ENCODE results near the gene ABT1. TPM values are rescaled to one million over a fixed set of nuclear protein-coding genes. Genes with fewer than 3 reads are reported as not detected.

The ABT1 gene
- total RNA-seq, 1 donor from 2014 or later, result 14.8 TPM

DNA sequence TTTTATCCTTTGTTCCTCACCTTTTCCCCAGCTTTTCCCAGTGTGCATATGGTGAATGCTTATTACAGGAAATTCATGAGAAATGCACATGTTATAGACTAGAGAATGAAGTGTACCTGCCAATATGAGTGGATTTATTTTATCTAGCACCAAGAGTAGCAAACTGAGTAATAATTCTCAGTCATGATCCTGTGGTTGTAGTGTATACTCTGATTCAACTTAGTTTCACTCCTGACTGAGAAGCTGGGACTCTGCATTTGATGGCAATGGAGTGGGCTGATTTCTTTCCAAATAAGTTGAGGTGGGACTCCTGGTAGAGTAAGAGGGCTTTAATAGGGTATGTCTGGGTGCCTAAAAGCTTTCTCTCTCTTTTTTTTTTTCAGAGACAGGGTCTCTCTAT lies 4.0 kb downstream of the ABT1 start:
- DNase-seq (ENCODE audit: extremely low read depth, low read depth, low spot score), result no peak

DNA sequence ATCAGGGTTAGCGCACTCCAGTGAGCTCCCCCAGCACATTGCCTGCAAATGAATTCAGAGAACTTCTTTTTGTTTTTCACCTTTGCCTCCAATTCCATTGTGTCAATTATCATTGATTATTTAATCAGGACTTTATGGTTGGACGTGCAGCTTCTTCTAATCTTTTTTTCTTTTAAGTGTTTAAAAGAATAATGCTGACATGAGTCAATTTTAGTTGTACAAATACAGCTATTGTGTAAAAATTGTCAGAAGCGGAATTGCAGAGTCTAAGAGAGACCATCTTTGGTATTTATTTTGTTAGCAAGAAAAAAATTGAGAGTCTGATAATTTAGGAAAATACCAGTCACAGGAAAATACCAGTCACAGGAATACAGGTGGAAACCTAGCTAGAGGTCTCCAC lies 5.5 kb downstream of the ABT1 start:
- DNase-seq (ENCODE audit: extremely low read depth, low read depth, low spot score), result no peak

DNA sequence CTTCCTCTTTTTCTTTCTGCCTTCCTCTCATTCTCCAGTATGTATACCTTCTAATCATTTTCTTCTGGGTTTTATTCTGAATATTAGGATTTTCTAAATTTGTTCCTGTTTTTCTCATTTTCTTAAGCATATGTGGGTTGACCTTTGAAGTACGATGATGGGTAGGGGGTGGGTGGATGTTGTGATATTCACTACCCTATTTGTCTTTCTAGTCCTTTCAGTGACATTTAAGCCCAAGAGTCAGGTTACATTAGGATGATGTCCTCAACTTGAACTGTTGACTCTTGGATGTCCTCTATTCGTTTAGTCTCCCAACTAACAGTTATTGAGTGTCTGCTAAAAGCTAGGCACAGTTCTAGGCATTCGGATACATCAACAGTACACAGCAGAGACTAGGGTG lies 7.3 kb downstream of the ABT1 start:
- no peak for DNase-seq (ENCODE audit: extremely low read depth, low read depth, low spot score)

DNA sequence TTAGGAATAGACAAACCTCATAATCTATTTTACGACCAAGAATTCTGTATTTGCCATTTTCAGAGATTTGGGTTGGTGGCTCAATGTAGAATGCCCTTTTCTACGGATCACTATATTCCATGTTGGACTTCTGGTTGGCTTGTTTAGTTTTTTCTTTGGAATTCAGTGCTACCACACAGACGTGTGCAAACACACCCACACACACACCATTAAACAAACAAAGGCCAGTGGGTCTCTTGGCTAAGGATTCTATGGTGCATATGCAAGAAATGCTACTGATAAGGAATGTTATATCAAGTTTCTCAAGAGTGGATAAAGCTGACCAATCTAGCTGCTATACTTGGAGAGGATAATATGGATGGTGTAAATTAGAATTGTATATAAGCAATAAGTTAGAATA lies 8.0 kb downstream of the ABT1 start:
- DNase-seq (ENCODE audit: extremely low read depth, low read depth, low spot score), result no peak

DNA sequence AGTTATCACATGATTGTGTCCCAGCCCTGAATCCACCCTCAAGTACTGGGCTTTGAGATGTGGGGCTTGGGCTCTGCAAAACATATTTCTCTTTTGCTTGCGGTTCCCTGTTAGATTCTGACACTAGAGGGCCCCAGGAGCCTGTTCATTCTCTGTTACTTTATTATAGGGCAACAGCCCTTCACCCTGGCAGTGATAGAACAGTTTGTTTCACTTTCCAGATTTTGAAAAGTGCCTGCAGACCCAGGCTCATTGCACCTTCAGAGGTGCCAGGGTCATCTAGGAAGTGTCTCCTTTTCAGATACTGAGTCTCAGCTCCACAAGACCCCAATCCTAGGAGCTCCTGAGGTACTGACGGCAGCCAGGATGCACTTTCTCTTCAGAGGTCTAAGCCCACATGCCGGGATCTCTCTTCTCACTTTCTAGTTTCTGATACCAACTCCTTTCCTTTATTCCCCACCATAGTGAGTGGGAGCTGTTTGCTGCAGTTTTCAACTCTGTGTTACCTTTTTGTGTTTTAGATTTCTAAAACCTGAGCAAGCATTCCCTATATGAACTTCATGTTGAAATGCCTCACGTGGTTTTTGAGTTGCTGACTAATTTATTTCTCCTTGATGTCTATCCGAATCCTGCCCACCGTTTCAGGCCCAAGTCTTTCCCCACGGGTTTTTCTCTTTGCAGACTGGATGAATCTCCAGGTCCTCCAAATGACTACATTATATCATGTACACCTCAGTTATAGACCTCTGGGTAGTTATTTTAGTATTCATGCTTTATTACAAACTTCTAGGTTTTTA lies 10.9 kb downstream of the ABT1 start:
- DNase-seq (ENCODE audit: extremely low read depth, low read depth, low spot score), result no peak

DNA sequence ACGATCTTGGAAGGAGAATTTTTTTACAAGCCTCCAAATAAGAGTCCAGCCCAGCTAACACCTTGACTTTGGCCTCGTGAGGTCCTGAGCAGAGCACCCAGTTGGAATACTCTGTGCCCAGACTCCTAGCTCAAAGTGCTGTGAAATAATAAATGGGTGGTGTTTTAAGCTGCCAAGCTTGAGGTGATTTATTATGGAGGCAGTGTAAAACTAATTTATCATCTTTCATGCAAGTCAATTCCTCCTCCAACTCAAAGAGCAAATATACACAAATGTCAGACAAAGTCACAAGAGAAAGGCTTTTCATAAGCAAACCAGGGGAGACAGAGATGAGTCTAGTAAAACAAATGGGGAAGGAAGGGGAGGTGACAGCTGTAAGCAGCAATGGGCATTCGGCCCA lies 12.7 kb downstream of the ABT1 start:
- DNase-seq (ENCODE audit: extremely low read depth, low read depth, low spot score), result no peak

DNA sequence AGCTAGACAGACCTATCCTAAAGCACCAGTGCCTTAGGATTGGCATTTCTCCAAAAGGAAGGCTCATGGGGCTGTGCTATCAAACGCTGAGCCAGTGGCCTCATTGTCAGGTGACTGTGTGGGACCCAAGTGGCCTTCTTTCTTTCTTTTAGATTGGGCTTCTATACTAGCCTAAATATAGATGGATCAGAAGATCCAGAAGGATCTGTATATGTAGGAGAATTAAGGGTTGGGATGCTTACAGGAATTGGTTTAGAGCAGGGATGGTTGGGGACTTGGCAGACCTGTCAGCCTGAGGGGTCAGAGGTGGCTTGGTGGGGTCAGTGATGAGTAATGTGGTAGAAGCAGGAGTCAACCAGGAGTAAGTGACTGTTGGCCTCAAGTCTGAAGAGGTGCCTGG lies 14.8 kb downstream of the ABT1 start:
- no peak for DNase-seq (ENCODE audit: extremely low read depth, low read depth, low spot score)

DNA sequence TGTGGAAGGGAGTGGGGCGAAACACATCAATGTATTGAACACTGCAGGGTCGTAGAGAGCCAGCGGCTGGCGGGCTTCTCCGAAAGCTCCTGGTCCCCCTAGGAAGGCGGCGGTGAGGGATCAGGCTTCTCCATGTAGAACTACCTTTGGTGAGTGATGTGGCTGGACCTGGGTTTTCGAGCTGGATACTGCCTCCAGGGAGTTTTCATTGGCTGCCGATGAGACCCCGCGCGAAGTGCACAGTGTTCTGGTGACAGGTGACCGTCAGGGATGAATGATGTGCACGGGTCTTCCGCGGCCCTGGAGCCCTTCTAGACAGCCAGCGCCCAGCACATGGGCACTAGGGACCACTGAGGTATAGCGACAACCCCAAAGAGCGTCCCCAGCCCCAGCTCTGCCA lies 16.4 kb downstream of the ABT1 start:
- no peak for DNase-seq (ENCODE audit: extremely low read depth, low read depth, low spot score)

DNA sequence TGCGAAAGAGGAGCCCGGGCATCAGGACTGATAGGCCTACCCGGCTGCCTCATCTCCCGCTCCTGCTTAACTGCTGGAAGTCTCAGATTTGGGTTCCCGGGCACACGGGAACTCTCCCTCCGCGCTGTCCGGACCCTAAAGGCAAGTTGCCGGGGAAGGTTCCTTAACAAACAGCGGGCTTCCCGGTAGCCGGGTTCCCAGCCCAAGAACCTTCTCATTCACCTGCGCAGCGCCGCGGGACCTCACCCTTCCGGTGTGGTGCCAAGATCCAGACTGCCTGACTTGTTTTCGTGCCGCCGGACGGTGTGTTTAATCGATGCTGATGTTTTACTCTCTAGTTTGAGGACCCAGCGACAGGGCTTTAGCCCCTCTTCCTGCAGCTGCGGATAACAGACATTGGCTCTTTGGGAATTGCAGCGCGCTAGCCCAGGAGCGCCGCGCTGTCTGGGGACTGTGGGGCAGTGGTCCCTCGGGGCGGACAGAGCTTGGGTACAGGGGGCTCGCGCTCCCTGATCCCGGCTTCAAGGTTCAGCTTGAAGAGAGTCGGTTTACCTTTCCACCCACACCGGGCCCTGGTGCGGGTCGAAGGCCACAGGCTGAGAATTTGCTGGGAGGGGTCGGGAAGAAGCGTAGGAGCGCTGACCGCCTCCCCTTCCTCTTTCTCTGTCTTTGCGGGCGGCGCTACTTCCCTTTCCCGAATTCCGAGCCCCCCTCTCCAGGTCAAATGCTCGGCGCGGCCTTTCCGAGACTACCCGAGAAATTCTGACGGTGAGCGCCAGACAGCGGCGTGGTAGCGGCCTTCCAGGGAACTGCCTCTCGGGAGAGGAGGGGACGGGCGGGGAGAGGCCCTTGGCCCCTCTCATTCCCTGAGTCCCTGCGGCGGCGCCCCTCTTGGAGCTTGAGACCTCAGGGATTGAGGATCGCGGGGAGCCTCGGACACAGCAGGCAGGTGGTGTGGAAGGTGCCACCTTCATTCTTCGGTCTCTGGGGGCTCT lies 17.2 kb downstream of the ABT1 start:
- no peak for DNase-seq (ENCODE audit: extremely low read depth, low read depth, low spot score)

DNA sequence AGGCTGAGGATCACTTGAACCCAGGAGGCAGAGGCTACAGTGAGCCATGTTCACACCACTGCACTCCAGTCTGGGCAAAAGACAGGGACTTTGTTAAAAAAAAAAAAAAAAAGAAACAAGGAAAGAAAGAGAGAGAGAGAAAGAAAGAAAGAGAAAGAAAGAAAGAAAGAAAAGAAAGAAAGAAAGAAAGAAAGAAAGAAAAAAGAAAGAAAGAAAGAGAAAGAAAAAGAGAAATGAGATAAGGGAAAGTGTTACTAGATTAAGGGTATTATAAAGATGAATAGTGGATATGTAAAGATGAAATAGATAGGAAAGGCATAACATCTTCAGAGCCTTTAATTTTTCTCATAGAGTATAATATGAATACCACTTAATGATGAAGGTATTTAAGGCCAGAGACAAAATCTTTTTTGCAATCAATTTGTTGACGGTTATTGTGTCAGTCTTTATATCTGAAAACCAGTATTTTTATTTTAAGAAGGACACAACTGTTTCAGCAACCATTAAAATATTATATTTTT lies 26.6 kb downstream of the ABT1 start:
- no peak for DNase-seq (ENCODE audit: extremely low read depth, low read depth, low spot score)

DNA sequence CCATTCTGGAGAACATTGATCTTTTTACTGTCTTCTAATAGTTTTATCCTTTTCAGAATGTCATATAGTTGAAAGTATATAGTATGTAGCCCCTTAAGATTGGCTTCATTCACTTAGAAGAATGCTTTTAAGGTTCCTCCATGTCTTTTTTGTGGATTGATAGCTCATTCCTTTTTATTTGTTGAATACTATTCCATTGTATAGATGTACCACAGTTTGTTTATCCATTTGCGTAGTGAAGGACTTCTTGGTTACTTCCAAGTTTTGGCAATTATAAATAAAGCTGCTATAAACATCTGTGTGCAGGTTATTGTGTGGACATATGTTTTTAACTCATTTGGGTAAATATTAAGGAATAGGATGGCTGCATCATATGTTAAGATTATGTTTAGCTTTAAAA lies 27.8 kb downstream of the ABT1 start:
- DNase-seq (ENCODE audit: extremely low read depth, low read depth, low spot score), result no peak

DNA sequence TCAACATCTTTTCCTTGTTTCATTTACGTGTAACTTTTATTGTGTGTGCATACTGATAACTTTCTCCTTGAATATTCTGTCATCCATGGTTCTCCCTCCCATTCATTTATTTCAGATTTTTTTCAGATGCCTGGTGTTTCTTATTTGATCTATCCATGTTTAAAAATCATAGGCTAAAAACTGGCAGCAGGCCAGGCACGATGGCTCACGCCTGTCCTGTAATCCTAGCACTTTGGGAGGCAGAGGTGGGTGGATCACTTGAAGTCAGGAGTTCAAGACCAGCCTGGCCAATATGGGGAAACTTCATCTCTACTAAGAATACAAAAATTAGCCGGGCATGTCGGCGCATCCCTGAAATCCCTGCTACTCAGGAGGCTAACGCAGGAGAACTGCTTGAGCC lies 31.1 kb downstream of the ABT1 start:
- no peak for DNase-seq (ENCODE audit: extremely low read depth, low read depth, low spot score)

DNA sequence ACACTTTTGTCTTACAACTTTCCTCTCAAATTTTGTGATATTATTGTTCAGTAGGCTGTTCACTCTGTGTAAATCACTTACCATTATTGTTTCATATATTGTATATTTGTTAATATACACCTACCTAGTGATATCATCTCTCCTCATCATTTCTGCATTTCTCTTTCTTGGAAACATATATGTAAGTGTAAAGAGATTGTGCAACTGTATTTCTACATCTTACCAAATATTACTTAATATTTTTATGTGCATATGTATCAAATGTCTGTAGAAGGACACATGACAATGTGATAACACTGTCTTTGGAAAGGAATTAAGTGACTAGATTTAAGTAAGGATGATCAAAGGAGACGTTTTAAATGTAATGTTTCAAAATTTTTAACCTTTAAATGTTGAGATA lies 32.6 kb downstream of the ABT1 start:
- no peak for DNase-seq (ENCODE audit: extremely low read depth, low read depth, low spot score)

DNA sequence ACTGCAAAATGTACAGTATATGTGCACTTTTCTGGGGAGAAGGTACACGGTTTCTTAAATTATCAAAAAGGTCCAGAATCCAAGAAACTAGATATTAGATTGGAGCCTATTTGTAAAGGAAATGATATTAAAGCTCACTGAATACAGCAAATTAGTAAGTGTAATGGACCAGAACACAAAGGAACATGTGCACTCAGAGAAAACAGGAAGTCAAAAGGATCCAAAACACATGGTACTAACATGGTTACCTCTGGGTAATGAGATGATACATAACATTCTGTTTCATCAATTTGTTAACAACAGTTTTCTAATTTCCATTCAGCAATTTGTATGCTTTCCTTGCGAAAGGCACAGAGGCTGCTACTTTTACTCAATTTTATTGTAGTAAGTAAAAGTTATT lies 44.1 kb downstream of the ABT1 start:
- no peak for DNase-seq (ENCODE audit: extremely low read depth, low read depth, low spot score)

DNA sequence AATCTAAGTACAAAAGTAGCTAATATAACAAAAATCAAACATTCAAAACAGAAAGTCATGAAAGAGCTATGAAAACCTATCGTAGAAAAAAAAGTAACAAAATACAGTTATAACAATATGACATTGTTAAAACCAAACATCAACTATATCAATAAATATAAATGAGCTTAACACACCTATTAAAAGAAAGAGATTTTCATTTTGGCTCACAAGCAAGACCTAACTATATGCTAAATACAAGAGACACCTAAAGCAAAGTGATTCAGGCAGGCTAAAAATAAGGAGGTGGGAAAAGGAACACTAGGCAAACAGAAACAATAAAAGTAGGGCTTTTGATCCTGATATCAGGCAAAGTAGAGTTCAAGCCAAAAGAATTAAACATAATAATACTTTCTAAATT lies 49.3 kb downstream of the ABT1 start:
- no peak for DNase-seq (ENCODE audit: extremely low read depth, low read depth, low spot score)

Other genes starting within 250 kb of the ABT1 start
- gene BTN3A2, start 231.8 kb upstream of the ABT1 start, total RNA-seq, result 16.5 and 18.0 TPM in 2 replicates
- gene BTN2A2, start 213.8 kb upstream of the ABT1 start, total RNA-seq, result 10.8 and 14.2 TPM in 2 replicates
- gene BTN3A1, start 194.7 kb upstream of the ABT1 start, total RNA-seq, result 10.2 and 13.9 TPM in 2 replicates
- 13.0 and 16.9 TPM in 2 replicates for gene BTN3A3, start 156.4 kb upstream of the ABT1 start, total RNA-seq
- 12.2 and 21.6 TPM in 2 replicates for gene BTN2A1, start 139.0 kb upstream of the ABT1 start, total RNA-seq
- gene BTN1A1, start 96.7 kb upstream of the ABT1 start, total RNA-seq, result not detected in 2 replicates
- gene HMGN4, start 58.6 kb upstream of the ABT1 start, total RNA-seq, result 43.0 and 45.5 TPM in 2 replicates
- 8.7 and 11.1 TPM in 2 replicates for gene ZNF322, start 62.8 kb downstream of the ABT1 start, total RNA-seq